NCI-H2029 (cell line): ENCODE measurements around the gene SNRPA.
"Not testable (repeated sequence)": the region's sequence is repeated elsewhere in the genome, so short reads cannot be mapped to it uniquely, and the experiment has no call there.

Source experiments
- DNase-seq: peaks from one replicate; lab custom pipeline; 2025; lab: John Stamatoyannopoulos, UW

The SNRPA gene

GRCh38 chr19:40721936-40722661, 28.9 kb upstream of the SNRPA start:
- DNase-seq, result no peak

- no peak for DNase-seq
Measured at GRCh38 chr19:40723661-40724254, 27.2 kb upstream of the SNRPA start.

GRCh38 chr19:40724315-40724714, 26.7 kb upstream of the SNRPA start:
- DNase-seq, result no peak

GRCh38 chr19:40724855-40725254, 26.1 kb upstream of the SNRPA start:
- no peak for DNase-seq

- DNase-seq, result no peak
Measured at GRCh38 chr19:40726279-40726678, 24.7 kb upstream of the SNRPA start.

GRCh38 chr19:40730065-40730464, 20.9 kb upstream of the SNRPA start:
- not testable (repeated sequence) for DNase-seq

- DNase-seq, result not testable (repeated sequence)
Measured at GRCh38 chr19:40732304-40732703, 18.7 kb upstream of the SNRPA start.

- no peak for DNase-seq
Measured at GRCh38 chr19:40733149-40733548, 17.9 kb upstream of the SNRPA start.

- no peak for DNase-seq
Measured at GRCh38 chr19:40735013-40735771, 15.8 kb upstream of the SNRPA start.

GRCh38 chr19:40736661-40737060, 14.3 kb upstream of the SNRPA start:
- no peak for DNase-seq

- DNase-seq, result no peak
Measured at GRCh38 chr19:40737102-40737644, 13.8 kb upstream of the SNRPA start.

- no peak for DNase-seq
Measured at GRCh38 chr19:40739030-40739839, 11.8 kb upstream of the SNRPA start.

- DNase-seq, result no peak
Measured at GRCh38 chr19:40739871-40740703, 10.9 kb upstream of the SNRPA start.

- no peak for DNase-seq
Measured at GRCh38 chr19:40740747-40741146, 10.3 kb upstream of the SNRPA start.

- DNase-seq, result no peak
Measured at GRCh38 chr19:40741527-40742390, 9.2 kb upstream of the SNRPA start.

- no peak for DNase-seq
Measured at GRCh38 chr19:40742477-40742876, 8.5 kb upstream of the SNRPA start.

GRCh38 chr19:40742886-40743285, 8.1 kb upstream of the SNRPA start:
- DNase-seq, result no peak

- no peak for DNase-seq
Measured at GRCh38 chr19:40743926-40744325, 7.1 kb upstream of the SNRPA start.

GRCh38 chr19:40744554-40745401, 6.2 kb upstream of the SNRPA start:
- DNase-seq, result no peak
